HuH-7 (cell line): ENCODE results near the gene CNTN4.

Source experiments
- DNase-seq: peaks from one replicate; pipeline ENCODE4 v3.0.0; 2011; ENCODE audit warnings: low spot score

Gene CNTN4

GRCh38 chr3:3064297-3064696 lies 965.6 kb downstream of the CNTN4 start:
- no peak for DNase-seq

GRCh38 chr3:3065876-3066275 lies 967.2 kb downstream of the CNTN4 start:
- DNase-seq = no peak

DNA sequence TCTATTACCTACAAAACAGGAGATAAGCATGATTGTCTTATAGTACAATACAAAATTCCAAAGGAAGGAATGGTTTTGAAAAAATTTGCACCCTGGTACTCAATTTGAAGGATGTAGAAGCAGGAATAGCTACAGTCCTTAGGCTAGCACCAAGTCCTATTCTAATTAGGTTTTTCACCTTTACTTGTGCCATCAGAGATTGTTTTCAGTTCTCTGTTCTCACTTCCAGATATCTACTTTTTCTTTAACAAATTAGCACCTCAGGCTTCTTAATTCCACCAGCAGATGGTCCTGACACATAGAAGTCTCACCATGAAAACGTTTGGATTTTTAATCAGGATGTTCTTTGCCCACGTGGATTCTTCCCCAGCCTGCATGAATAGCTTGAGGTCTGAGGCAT lies 967.7 kb downstream of the CNTN4 start:
- DNase-seq = no peak

- no peak for DNase-seq
Observed at GRCh38 chr3:3066910-3067309, 968.2 kb downstream of the CNTN4 start.

DNA sequence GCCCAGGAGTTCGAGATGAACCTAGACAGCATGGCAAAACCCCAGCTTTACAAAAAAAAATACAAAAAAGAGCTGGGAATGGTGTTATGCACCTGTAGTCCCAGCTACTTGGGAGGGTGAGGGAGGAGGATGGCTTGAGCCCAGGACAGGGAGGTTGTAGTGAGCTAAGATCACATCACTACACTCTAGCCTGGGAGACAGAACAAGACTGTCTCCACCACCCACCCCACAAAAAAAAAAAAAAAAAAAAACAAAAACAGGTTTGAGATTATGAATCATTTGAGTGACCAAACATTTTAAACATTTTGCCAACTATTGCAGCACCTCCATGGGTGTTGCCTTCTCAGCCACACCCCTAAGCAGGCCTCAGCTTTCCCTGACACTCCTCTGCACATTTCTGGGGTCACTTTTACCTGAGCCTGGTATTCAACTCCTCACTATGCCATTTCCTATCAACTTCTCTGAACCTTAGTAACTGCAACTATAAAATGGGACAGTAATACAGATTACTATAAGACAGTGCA lies 969.8 kb downstream of the CNTN4 start:
- no peak for DNase-seq

- no peak for DNase-seq
Observed at GRCh38 chr3:3069723-3070122, 971.1 kb downstream of the CNTN4 start.

DNA sequence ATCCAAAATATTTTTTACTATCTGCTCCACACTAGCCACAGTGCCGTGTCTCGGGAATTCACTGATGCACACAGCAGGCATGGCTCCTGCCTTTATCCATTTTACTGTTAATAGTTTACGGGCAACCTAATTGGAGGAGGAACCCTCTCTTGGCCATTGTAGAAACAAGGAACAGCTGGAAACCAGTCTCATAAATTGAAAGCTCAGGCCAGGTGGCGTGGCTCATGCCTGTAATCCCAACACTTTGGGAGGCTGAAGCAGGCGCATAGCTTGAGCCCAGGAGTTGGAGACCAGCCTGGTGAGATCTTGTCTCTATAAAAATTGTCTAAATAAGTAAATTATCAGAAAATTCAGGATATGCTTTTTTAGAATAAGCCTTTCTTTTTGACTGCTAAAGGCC lies 972.5 kb downstream of the CNTN4 start:
- no peak for DNase-seq

GRCh38 chr3:3074551-3075257 lies 976.0 kb downstream of the CNTN4 start:
- no peak for DNase-seq

- DNase-seq = no peak
Observed at GRCh38 chr3:3080309-3080708, 981.6 kb downstream of the CNTN4 start.

- DNase-seq = no peak
Observed at GRCh38 chr3:3081381-3082233, 982.9 kb downstream of the CNTN4 start.

DNA sequence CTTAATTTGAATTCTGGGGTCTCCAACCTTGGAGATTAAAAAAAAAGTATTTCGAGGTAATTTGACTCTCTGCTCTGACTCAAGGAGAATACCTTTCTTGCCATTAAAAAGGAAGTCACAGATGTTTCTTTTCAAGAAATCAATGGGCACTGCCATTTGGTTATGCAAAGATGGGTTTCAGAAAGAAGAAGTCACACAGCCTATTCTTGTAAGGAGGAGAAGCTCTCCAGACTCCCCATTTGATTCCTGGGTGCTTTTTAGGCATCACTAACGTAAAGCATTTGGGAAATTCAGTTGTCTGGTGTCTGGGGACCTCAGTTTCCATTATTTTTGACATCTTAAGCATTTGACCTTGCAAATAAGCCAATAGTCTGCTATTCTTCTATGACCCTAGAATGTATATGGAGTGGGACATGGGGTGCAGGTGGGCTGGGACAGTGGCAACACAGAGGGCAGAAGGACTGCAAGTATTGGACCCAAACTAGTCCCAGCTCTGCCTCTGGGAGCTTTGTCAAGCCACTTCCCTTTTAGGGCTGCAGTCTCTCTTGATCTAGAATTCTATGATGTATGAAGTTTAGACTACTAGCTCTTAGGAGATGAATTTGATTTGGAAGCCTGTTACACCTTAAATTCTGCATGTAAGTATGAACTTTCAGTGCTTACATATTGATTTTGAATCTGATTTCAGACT lies 983.7 kb downstream of the CNTN4 start:
- DNase-seq = no peak

- no peak for DNase-seq
Observed at GRCh38 chr3:3084890-3085289, 986.2 kb downstream of the CNTN4 start.

DNA sequence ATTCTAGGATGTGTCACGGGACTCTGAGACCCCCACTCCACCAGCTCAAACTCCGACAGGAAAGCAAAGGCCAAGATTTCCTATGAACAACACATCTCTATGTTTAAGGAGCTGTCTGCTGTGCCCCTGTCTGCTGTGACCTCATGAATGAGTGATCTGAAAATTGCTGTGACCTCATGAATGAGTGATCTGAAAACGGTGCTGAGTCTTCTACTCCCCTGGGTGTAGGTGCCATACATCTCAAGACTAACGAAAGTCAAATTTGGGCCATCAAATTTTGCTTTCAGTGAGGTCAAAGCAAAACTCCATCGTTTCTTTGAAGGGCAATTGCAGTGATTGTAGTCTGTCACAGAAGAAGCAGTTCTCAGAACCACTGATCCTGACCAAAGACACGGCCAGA lies 987.1 kb downstream of the CNTN4 start:
- DNase-seq = no peak

- DNase-seq = no peak
Observed at GRCh38 chr3:3086239-3086638, 987.6 kb downstream of the CNTN4 start.

- DNase-seq = no peak
Observed at GRCh38 chr3:3087279-3087678, 988.6 kb downstream of the CNTN4 start.

- DNase-seq = no peak
Observed at GRCh38 chr3:3087716-3088465, 989.2 kb downstream of the CNTN4 start.

DNA sequence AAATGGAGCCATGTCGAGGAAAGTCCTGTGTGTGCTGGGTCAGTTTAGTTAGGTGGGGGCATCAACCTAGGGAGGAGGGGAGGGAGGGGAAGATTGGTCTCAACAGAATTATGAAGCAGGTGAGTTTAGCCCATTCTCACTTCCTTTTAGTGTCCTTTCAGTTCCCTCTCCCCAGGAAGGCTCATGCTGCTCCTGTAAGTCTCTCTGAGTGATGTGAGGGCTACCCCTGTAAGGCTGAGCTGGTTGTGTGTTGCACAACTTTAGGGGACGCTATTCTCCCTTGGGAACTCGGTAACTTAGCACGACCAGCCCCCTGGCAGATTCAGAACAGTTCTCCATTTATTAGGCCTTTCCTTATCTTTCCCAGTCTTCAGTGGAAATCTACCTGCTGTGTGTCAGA lies 990.4 kb downstream of the CNTN4 start:
- DNase-seq = no peak

DNA sequence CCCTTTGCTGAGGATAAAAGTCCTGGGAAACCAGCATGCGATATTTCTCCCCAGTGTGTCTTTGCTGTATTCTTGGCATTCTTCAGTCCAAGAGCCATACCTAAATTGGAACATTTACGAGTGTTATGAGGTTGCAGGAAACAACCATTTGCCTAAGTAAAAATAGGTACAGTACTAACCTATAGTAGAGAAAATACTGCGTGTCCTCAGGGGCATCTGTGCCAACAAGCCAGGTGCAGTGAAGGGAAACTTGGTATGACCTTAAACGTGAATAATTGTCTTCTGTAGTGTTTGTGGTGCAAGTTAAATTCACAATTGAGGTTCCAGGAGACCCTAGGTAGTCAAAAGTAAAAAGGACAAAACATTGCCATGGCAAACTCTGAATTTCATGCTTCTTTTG lies 999.3 kb downstream of the CNTN4 start:
- DNase-seq = no peak

DNA sequence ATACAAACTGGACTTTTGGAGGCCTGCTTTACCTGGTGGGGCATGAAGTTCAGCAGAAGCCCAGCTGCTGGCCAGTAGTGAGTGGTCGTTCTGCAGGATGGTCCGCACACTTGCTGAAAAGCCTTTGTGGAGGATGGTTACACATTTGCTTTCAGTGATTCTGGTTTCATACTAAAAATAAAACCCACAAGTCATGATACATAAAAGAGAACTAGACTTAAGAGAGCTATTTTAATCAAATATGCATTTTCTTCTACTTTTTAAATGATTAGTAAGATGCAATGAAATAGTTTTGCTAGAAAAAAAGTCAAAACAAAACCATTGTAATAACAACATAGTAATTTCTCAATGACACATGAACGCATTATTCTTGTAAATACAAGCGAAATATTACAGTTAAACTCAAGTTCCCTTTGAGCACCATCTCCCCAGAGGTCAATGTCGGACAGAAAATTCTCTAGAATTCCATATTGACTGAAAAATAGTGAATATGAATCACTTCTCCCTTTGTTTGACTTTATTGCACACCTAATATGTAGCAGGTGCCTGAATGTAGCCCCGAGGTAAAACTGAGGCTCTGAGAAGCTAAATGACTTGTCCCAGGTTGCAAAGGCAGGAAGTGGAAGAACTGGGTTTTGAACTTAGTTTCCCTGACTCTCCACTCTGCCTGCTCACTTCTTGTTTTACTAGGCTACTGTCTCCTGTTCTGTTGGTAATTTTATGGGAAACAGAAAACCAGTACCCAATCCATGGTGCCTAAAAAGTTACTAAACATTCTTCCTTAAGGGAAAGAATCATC lies 1003.2 kb downstream of the CNTN4 start:
- no peak for DNase-seq

GRCh38 chr3:3102751-3103150 lies 1004.1 kb downstream of the CNTN4 start:
- DNase-seq = no peak

DNA sequence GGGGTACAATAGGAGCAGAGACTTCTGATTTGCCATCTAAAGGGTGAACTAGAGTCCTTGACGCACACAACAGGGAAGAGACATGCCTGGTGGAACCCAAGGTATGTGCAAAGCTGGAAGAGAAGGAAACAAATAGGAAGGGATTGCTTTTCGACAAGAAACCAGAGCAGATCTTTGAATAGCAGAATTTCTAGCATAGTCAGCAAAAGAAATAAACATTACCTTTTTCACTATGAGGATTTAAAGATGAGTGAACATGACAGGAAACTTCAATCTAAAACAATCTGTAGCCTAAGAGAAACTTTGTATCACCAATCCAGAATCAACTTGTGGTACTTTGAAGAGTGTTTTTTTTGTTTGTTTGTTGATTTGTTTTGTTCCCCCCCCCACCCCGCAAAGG lies 1006.6 kb downstream of the CNTN4 start:
- DNase-seq = no peak
